Endothelial cell (in vitro differentiated cells): ENCODE results near the gene AASDHPPT. TPM values are rescaled to one million over a fixed set of nuclear protein-coding genes. Genes with fewer than 3 reads are reported as not detected.

Source experiments
- DNase-seq: peaks from one replicate; pipeline ENCODE4 v3.0.0; 2021; ENCODE audit warnings: low spot score
- H3K27ac Mint-ChIP-seq: one replicate; pipeline ENCODE4 v1.8.0; 2021; ENCODE audit warnings: mixed read lengths, inconsistent platforms; ENCODE audit not compliant: unreplicated experiment
- H3K27me3 Mint-ChIP-seq: one replicate; pipeline ENCODE4 v1.8.0; 2021; ENCODE audit warnings: mild to moderate bottlenecking, moderate library complexity, mixed read lengths, inconsistent platforms; ENCODE audit not compliant: unreplicated experiment
- H3K36me3 Mint-ChIP-seq: one replicate; pipeline ENCODE4 v1.8.0; 2021; ENCODE audit warnings: mild to moderate bottlenecking, low read depth, mixed read lengths, inconsistent platforms; ENCODE audit not compliant: unreplicated experiment
- H3K4me1 Mint-ChIP-seq: one replicate; pipeline ENCODE4 v1.8.0; 2021; ENCODE audit warnings: mild to moderate bottlenecking, mixed read lengths, inconsistent platforms; ENCODE audit not compliant: unreplicated experiment
- H3K4me3 Mint-ChIP-seq: one replicate; pipeline ENCODE4 v1.8.0; 2021; ENCODE audit warnings: mild to moderate bottlenecking, mixed read lengths, inconsistent platforms; ENCODE audit not compliant: unreplicated experiment
- H3K9me3 Mint-ChIP-seq: one replicate; pipeline ENCODE4 v1.8.0; 2021; ENCODE audit warnings: mixed read lengths, inconsistent platforms; ENCODE audit not compliant: unreplicated experiment
- CTCF ChIP-seq: fragments of 200-600 bp; sonication (generic); IDR thresholded peaks from one replicate; pipeline ENCODE4 v1.5.0; 2021; ENCODE audit warnings: antibody characterized with exemption; ENCODE audit not compliant: unreplicated experiment
- total RNA-seq: library from RNA; stranded (reverse); fragmentation: NEBNext Ultra II Directional; extraction: Animal tissue kit (Norgen Biotek cat#: 25700); gene quantifications from one replicate; pipeline ENCODE4 v1.2.1, GENCODE V29; 2021; ENCODE audit not compliant: unreplicated experiment

Gene AASDHPPT
- total RNA-seq, 1 donor from 2014 or later, result 26.7 TPM

GRCh38 chr11:106070606-106071005, 6.9 kb upstream of the AASDHPPT start:
- Mint-ChIP-seq H3K4me3 (no peak overlapping the region), H3K27ac (no peak overlapping the region), H3K27me3 (no peaks in the 10 kb centered on the region), H3K4me1 (no peaks in the 10 kb centered on the region), H3K36me3 (no peaks in the 10 kb centered on the region), H3K9me3 (no peaks in the 10 kb centered on the region)
- DNase-seq, result no peak
- TF ChIP-seq CTCF, result no peak

- no peak overlapping the region for H3K4me3 Mint-ChIP-seq
- H3K4me1 Mint-ChIP-seq, result peaks cover 5% of the 10 kb centered on the region
- no peak overlapping the region for H3K27ac Mint-ChIP-seq
- no peak for TF ChIP-seq CTCF
- H3K27me3 Mint-ChIP-seq, result peaks cover 3% of the 10 kb centered on the region
- H3K36me3 Mint-ChIP-seq, result no peaks in the 10 kb centered on the region
- no peak for DNase-seq
- no peaks in the 10 kb centered on the region for H3K9me3 Mint-ChIP-seq
Measured at GRCh38 chr11:106072804-106073203, 4.7 kb upstream of the AASDHPPT start.

- H3K27ac Mint-ChIP-seq, result peak overlapping the region; percentile 72
- peaks cover 8% of the 10 kb centered on the region for H3K36me3 Mint-ChIP-seq
- H3K27me3 Mint-ChIP-seq, result peaks cover 3% of the 10 kb centered on the region
- peak overlapping the region; percentile 97 for H3K4me3 Mint-ChIP-seq
- H3K9me3 Mint-ChIP-seq, result no peaks in the 10 kb centered on the region
- H3K4me1 Mint-ChIP-seq, result peaks cover 11% of the 10 kb centered on the region
- no peak for TF ChIP-seq CTCF
- no peak for DNase-seq
Measured at GRCh38 chr11:106076171-106076918, 1.1 kb upstream of the AASDHPPT start.

- peaks cover 8% of the 10 kb centered on the region for H3K36me3 Mint-ChIP-seq
- peak; percentile 95 for DNase-seq
- H3K4me1 Mint-ChIP-seq, result peaks cover 11% of the 10 kb centered on the region
- H3K4me3 Mint-ChIP-seq, result peak within 1 kb of the TSS; percentile 97
- H3K27ac Mint-ChIP-seq, result peak within 1 kb of the TSS; percentile 95
- TF ChIP-seq CTCF, result no peak
- peaks cover 3% of the 10 kb centered on the region for H3K27me3 Mint-ChIP-seq
- H3K9me3 Mint-ChIP-seq, result no peaks in the 10 kb centered on the region
Measured at GRCh38 chr11:106076919-106077608, 398 bp upstream of the AASDHPPT start, which contains the start of gene KBTBD3. TSS of gene KBTBD3 (minus strand) at chr11:106077347. CDS start at chr11:106059097, 18,250 bp downstream.

GRCh38 chr11:106082096-106082495, 4.6 kb downstream of the AASDHPPT start:
- H3K4me1 Mint-ChIP-seq, result peaks cover 6% of the 10 kb centered on the region
- H3K27ac Mint-ChIP-seq, result no peak overlapping the region
- DNase-seq, result no peak
- H3K9me3 Mint-ChIP-seq, result no peaks in the 10 kb centered on the region
- TF ChIP-seq CTCF, result no peak
- H3K4me3 Mint-ChIP-seq, result no peak overlapping the region
- no peaks in the 10 kb centered on the region for H3K27me3 Mint-ChIP-seq
- peaks cover 8% of the 10 kb centered on the region for H3K36me3 Mint-ChIP-seq
